ENCODE results near the gene KCND1. TPM values are rescaled to one million over a fixed set of nuclear protein-coding genes. Genes with fewer than 3 reads are reported as not detected.

Gene KCND1
- total RNA-seq, 1 experiment from 2014 or later, result 0.86 TPM

DNA sequence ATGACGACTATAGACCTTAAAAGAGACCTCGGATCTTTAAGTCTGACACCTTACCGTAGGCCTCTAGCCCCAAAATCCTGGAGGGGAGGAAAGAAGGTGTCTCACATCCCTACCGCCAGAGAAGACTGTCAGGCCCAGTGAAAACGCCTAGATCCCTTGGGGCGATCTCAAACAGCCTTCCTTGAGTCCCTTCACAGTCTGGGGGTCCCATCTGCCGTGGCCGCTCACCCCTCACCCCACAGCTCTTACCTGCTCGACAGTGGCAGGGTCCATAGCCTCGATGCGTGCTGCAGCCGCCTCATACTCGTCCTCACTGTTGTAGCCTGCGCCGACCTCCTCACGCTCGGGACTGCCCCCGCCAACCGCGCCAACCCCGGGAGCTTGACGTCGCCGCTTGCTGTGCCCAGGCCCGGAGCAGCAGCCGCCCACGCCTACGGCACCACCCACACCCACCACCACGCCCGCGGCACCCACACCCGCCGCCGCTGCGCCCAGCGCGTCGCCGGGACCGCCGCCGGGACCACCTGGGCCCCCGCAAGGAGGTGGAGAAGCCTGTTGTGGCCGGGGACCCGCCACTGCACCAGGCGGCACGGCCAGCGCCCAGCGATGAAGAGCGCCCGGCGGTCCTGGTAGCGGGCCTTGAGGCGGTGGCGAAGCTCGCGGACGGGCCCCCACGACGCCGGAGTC lies 14.8 kb downstream of the KCND1 start:
- peak overlapping the region; percentile 94 for H3K4me3 Mint-ChIP-seq (ENCODE audit: unreplicated experiment)
- intact Hi-C loops (cut with micrococcal nuclease), result no loop called here
- no TSS peak for BruUV-seq (replicated peaks)
- TF ChIP-seq, protein P1, sequence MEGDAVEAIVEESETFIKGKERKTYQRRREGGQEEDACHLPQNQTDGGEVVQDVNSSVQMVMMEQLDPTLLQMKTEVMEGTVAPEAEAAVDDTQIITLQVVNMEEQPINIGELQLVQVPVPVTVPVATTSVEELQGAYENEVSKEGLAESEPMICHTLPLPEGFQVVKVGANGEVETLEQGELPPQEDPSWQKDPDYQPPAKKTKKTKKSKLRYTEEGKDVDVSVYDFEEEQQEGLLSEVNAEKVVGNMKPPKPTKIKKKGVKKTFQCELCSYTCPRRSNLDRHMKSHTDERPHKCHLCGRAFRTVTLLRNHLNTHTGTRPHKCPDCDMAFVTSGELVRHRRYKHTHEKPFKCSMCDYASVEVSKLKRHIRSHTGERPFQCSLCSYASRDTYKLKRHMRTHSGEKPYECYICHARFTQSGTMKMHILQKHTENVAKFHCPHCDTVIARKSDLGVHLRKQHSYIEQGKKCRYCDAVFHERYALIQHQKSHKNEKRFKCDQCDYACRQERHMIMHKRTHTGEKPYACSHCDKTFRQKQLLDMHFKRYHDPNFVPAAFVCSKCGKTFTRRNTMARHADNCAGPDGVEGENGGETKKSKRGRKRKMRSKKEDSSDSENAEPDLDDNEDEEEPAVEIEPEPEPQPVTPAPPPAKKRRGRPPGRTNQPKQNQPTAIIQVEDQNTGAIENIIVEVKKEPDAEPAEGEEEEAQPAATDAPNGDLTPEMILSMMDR (IDR thresholded peaks at IDR 0.05; ENCODE audit: unreplicated experiment), result no peak
- H3K4me1 Mint-ChIP-seq (ENCODE audit: insufficient read depth, unreplicated experiment), result peaks cover 5% of the 10 kb centered on the region
- ChIA-PET CTCF (interaction anchor here (0.6 to 2.5 kb wide), 4 partner anchors 11 to 84 kb away, joined by 3 to 15 read pairs (median 3); no protein-coding TSS in a partner anchor), POLR2A (interaction anchor here (0.6 to 4.3 kb wide), 9 partner anchors 11 to 116 kb away, joined by 3 to 57 read pairs (median 4); partner anchors contain the start of genes PQBP1, SLC35A2, TFE3 and TIMM17B)
- H3K36me3 Mint-ChIP-seq (ENCODE audit: insufficient read depth, unreplicated experiment), result peaks cover 7% of the 10 kb centered on the region
- DNase-seq (ENCODE audit: unreplicated experiment), result no peak
- no peaks in the 10 kb centered on the region for H3K27me3 Mint-ChIP-seq (ENCODE audit: insufficient read depth, unreplicated experiment)
- peak overlapping the region; percentile 76 for H3K27ac Mint-ChIP-seq (ENCODE audit: low read depth, unreplicated experiment)
- H3K9me3 Mint-ChIP-seq (ENCODE audit: unreplicated experiment), result no peaks in the 10 kb centered on the region

DNA sequence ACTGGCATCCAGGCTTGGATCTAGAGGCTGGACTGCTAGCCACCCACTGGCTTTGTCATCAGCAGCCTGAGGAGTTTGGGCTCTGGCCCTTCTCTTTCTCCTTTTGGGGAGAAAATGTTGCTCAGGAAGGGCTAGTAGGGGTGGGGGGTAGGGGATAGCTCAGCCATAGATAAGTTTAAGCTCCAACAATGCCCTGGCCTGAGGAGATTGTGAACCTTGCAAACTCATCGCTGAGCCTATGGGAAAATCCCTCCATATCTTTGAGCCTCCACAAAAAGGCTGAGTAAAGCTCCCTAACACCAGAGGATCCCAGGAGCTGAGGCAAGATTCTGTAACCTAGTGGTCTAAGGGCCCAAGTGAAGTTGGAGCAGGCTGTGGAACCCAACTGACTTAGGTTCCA lies 23.1 kb downstream of the KCND1 start:
- CTCF ChIA-PET, result interaction anchor here (0.7 to 0.8 kb wide), 2 partner anchors 12 to 87 kb away, joined by 3 to 4 read pairs; no protein-coding TSS in a partner anchor
- H3K36me3 Mint-ChIP-seq (ENCODE audit: insufficient read depth, unreplicated experiment), result peaks cover 6% of the 10 kb centered on the region
- H3K27ac Mint-ChIP-seq (ENCODE audit: low read depth, unreplicated experiment), result no peak overlapping the region
- BruUV-seq (replicated peaks), result no TSS peak
- TF ChIP-seq, protein P1 (IDR thresholded peaks at IDR 0.05; ENCODE audit: unreplicated experiment), result no peak
- POLR2A ChIA-PET, result interaction anchor here (0.6 kb wide), 1 partner anchor 10 kb away, joined by 3 read pairs; no protein-coding TSS in a partner anchor
- DNase-seq (ENCODE audit: unreplicated experiment), result no peak
- no peak overlapping the region for H3K4me3 Mint-ChIP-seq (ENCODE audit: unreplicated experiment)
- intact Hi-C loops (cut with micrococcal nuclease), result no loop called here
- no peaks in the 10 kb centered on the region for H3K4me1 Mint-ChIP-seq (ENCODE audit: insufficient read depth, unreplicated experiment)
- no peaks in the 10 kb centered on the region for H3K27me3 Mint-ChIP-seq (ENCODE audit: insufficient read depth, unreplicated experiment)
- no peaks in the 10 kb centered on the region for H3K9me3 Mint-ChIP-seq (ENCODE audit: unreplicated experiment)

DNA sequence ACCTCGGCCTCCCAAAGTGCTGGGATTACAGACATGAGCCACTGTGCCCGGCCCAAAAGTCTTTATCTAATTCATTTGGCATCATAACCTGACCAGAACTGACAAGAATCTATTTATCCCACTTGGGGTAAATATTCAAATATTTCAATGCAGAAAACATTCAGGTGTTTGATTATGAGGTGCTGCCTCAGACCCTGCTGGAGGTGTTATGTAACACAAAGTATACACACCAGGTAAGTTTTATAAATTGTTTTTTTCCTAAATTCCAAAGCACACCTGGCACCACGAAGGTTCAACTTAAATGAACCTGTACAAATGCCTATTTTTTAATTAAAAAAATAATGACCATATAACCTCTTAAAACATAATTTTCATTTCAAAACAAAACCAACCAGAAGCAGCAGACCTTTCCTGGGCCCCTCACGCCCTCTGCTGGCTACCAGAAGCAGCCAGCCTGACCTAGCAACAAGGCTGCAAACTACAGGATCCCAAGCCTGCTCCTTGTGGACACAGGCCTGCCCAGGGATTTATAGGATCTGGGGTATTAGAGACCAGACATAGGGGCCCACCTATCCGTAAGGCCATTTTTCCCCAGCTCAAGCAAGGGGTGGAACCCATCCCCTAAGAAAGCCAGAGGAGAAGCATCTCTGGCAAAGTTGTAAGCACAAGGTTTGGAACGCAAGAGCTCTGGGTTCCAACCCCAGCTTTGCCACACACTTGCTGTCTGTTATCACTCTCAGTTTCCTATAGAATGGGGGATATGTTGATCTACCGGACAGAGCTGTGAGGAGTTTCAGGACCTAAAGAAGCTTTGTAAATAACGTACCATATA lies 25.9 kb downstream of the KCND1 start:
- ChIA-PET CTCF (interaction anchor here (0.5 to 2.3 kb wide), 19 partner anchors 9 to 209 kb away, joined by 3 to 15 read pairs (median 4); partner anchors contain the start of genes GLOD5 and OTUD5), POLR2A (interaction anchor here (0.6 kb wide), 1 partner anchor 13 kb away, joined by 4 read pairs; no protein-coding TSS in a partner anchor)
- H3K4me1 Mint-ChIP-seq (ENCODE audit: insufficient read depth, unreplicated experiment), result no peaks in the 10 kb centered on the region
- no peaks in the 10 kb centered on the region for H3K27me3 Mint-ChIP-seq (ENCODE audit: insufficient read depth, unreplicated experiment)
- no TSS peak for BruUV-seq (replicated peaks)
- intact Hi-C loops (cut with micrococcal nuclease), result no loop called here
- peaks cover 16% of the 10 kb centered on the region for H3K36me3 Mint-ChIP-seq (ENCODE audit: insufficient read depth, unreplicated experiment)
- TF ChIP-seq, protein P1 (IDR thresholded peaks at IDR 0.05; ENCODE audit: unreplicated experiment), result peak; percentile 55
- H3K9me3 Mint-ChIP-seq (ENCODE audit: unreplicated experiment), result peaks cover 7% of the 10 kb centered on the region
- no peak overlapping the region for H3K4me3 Mint-ChIP-seq (ENCODE audit: unreplicated experiment)
- no peak overlapping the region for H3K27ac Mint-ChIP-seq (ENCODE audit: low read depth, unreplicated experiment)
- DNase-seq (ENCODE audit: unreplicated experiment), result peak; percentile 47

DNA sequence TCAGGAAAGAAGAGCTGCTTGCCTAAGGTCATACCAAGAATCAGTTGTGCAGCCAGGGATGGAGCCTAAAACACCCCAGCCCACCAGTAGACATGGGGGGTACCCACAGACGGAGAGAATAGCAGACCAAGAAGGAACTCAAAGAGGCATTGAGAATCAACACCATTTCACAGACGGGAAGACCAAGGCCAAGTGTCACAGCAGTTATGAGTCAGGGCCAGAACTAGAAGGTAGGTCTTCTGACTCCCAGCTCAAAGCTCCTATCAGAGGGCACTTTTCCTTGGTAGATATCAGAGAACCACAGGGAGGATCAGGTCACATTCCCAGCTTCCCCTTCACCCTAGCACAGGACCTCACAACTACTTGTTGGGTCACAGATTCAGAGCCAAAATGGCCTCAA lies 28.7 kb downstream of the KCND1 start:
- no TSS peak for BruUV-seq (replicated peaks)

More for the DNA sequence above, 28.7 kb downstream of the KCND1 start:
- Mint-ChIP-seq H3K4me3 (ENCODE audit: unreplicated experiment) (no peak overlapping the region), H3K27ac (ENCODE audit: low read depth, unreplicated experiment) (no peak overlapping the region), H3K36me3 (ENCODE audit: insufficient read depth, unreplicated experiment) (peaks cover 22% of the 10 kb centered on the region), H3K4me1 (ENCODE audit: insufficient read depth, unreplicated experiment) (no peaks in the 10 kb centered on the region), H3K27me3 (ENCODE audit: insufficient read depth, unreplicated experiment) (no peaks in the 10 kb centered on the region), H3K9me3 (ENCODE audit: unreplicated experiment) (peaks cover 7% of the 10 kb centered on the region)
- intact Hi-C loops (cut with micrococcal nuclease), result no loop called here
- TF ChIP-seq, protein P1 (IDR thresholded peaks at IDR 0.05; ENCODE audit: unreplicated experiment), result no peak
- POLR2A ChIA-PET, result interaction anchor here (0.7 kb wide), 1 partner anchor 979 kb away, joined by 3 read pairs; the partner anchor contains the start of gene CLCN5
- DNase-seq (ENCODE audit: unreplicated experiment), result no peak
- CTCF ChIA-PET, result interaction anchor here (0.7 to 1.0 kb wide), 2 partner anchors 12 to 1788 kb away, joined by 3 read pairs; no protein-coding TSS in a partner anchor

All from MCF 10A (cell line).